Loucy (cell line): ENCODE measurements around the gene CLDN15.

Experiments
- EZH2phosphoT487 ChIP-seq: fragments of 200-600 bp; IDR thresholded peaks from 2 replicates; pipeline ENCODE4 v1.6.1; 2018; ENCODE audit warnings: antibody characterized with exemption, mild to moderate bottlenecking, moderate library complexity, borderline replicate concordance
- TF ChIP-seq, protein P1 (sequence below): fragments of 200-600 bp; sonication (generic); conservative IDR thresholded peaks from 2 replicates; pipeline ENCODE4 v1.5.1; 2014; ENCODE audit warnings: mild to moderate bottlenecking, antibody characterized with exemption, low read length

- TF ChIP-seq, protein P1, sequence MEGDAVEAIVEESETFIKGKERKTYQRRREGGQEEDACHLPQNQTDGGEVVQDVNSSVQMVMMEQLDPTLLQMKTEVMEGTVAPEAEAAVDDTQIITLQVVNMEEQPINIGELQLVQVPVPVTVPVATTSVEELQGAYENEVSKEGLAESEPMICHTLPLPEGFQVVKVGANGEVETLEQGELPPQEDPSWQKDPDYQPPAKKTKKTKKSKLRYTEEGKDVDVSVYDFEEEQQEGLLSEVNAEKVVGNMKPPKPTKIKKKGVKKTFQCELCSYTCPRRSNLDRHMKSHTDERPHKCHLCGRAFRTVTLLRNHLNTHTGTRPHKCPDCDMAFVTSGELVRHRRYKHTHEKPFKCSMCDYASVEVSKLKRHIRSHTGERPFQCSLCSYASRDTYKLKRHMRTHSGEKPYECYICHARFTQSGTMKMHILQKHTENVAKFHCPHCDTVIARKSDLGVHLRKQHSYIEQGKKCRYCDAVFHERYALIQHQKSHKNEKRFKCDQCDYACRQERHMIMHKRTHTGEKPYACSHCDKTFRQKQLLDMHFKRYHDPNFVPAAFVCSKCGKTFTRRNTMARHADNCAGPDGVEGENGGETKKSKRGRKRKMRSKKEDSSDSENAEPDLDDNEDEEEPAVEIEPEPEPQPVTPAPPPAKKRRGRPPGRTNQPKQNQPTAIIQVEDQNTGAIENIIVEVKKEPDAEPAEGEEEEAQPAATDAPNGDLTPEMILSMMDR = no peak
- no peak for TF ChIP-seq EZH2phosphoT487
Measured at GRCh38 chr7:101211501-101211900, 26.1 kb downstream of the CLDN15 start.
